Epithelial cell of esophagus (primary cell): ENCODE measurements around the gene CDK17.
A peak's percentile ranks its signal among the peaks of the same experiment; 100 is the strongest.

Experiments used
- DNase-seq: peaks from one replicate; pipeline ENCODE4 v3.0.0; 2010; ENCODE audit warnings: low read depth
- H3K4me3 ChIP-seq: 2 replicates; pipeline ENCODE4 v1.5.1; 2011; ENCODE audit warnings: mild to moderate bottlenecking, low read length, control low read depth
- CTCF ChIP-seq: IDR thresholded peaks from 2 replicates; pipeline ENCODE4 v1.5.1; 2011; ENCODE audit warnings: low read depth, mild to moderate bottlenecking, low read length, control low read depth, inconsistent platforms; ENCODE audit not compliant: insufficient read depth; ENCODE audit errors: missing control alignments

Gene CDK17

DNA sequence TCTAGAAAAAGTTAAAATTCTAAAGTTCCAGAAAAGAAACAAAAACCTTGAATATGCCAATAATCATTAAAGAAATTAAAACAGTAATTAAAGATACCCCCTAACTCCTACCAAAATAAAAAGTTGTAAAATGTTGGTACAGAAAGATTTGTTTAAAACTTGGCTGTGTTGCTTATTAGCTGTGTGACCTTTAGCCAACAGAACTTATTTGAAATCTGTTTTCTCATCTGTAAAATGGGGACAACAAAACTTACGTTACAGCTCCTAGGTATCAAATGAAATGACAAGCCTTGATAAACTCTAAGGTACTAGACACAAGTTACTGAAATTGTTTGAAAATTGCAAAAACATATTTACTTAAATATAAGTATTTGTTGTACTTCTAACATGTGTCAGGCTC lies 134.4 kb downstream of the CDK17 start:
- H3K4me3 ChIP-seq: no peak overlapping the region
- DNase-seq: no peak
- TF ChIP-seq CTCF: no peak

- DNase-seq: no peak
- TF ChIP-seq CTCF: no peak
These were observed 134.8 kb downstream of the CDK17 start for GRCh38 chr12:96265400-96265799.

GRCh38 chr12:96263449-96263902 lies 136.8 kb downstream of the CDK17 start:
- H3K4me3 ChIP-seq: no peak overlapping the region

More at GRCh38 chr12:96265400-96265799, 134.8 kb downstream of the CDK17 start:
- H3K4me3 ChIP-seq: no peak overlapping the region

DNA sequence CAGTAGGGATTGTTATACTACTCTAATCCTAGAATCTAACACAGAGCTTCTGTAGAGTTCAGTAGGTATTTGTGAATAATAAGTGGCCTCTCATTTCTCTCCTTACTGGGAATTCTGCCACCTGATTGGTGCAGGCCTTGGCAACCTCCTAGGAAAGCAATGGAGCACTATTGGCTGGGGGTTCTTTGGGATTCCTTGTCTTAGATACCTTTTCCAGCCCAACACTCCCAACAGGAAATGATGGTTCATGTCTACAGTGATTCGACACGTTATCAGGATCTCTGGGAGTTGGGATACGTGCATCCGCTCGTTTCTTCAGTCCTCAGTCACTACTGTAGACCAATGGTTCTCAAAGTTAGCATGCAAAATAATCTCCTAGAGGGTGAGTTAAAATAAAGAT lies 138.7 kb downstream of the CDK17 start:
- DNase-seq: peak; percentile 30
- H3K4me3 ChIP-seq: no peak overlapping the region
- TF ChIP-seq CTCF: no peak

More at GRCh38 chr12:96263449-96263902, 136.8 kb downstream of the CDK17 start:
- no peak for TF ChIP-seq CTCF
- no peak for DNase-seq

DNA sequence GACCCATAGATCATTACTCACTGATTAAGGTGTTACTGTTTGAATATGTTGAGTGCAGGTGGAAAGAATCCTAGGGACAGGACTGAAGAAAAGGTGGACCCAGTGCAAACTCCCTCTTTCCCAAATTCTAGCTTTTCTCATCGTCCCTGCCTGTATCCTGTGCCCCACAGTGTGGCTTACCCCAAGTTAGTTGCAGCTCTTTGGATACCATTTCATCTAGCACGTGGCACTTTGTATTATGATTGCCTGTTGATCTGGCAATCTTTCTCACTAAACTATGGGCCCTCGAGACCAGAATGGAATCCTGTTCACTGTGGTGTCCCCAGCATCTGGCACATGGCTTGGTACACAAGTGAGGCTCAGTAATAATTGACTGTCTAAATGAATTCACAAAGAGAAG lies 139.6 kb downstream of the CDK17 start:
- no peak for DNase-seq
- no peak for TF ChIP-seq CTCF

DNA sequence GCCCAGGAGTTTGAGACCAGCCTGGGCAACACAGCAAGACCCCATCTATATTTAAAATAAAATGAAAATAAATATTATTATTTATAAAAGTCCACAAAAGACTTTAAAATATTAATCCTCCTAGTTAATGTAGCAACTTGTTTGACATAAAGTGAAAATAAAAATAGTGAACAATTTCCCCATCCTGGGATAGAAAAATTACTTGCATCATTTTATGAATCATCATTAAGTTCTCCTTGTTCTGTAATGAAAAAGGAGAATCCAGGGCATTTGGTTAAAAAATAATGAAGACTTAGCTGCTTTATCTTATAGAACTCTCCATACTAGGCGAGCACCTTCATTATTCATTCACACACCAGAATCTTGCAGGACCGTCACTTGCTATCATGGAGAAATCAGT lies 140.0 kb downstream of the CDK17 start:
- TF ChIP-seq CTCF: no peak
- H3K4me3 ChIP-seq: no peak overlapping the region
- DNase-seq: no peak

More for the DNA sequence above, 139.6 kb downstream of the CDK17 start:
- no peak overlapping the region for H3K4me3 ChIP-seq
